Cardiac ventricle fibroblast (primary cell): ENCODE measurements around the gene INAFM1. TPM values are rescaled to one million over a fixed set of nuclear protein-coding genes. Genes with fewer than 3 reads are reported as not detected.

Source experiments
- total RNA-seq: library from RNA; depleted of rRNA; stranded (reverse); fragments of >200 nt; gene quantifications from 2 replicates; pipeline ENCODE4 v1.2.3, GENCODE V29; 2015

INAFM1 gene
- 7.4 and 12.9 TPM in 2 replicates for total RNA-seq

GRCh38 chr19:47274071-47274890, at the start of gene INAFM1:
Gene INAFM1, plus strand, starts transcription at chr19:47274885. Its CDS starts 35 bp downstream, at chr19:47274920.

GRCh38 chr19:47230921-47231214, 43.8 kb upstream of the INAFM1 start, which contains the start of gene BBC3:
Gene BBC3, minus strand, starts transcription at chr19:47231199. Its CDS starts 2,768 bp downstream, at chr19:47228431.

GRCh38 chr19:47255879-47256692, 18.6 kb upstream of the INAFM1 start, which contains the start of gene CCDC9:
Gene CCDC9, plus strand, starts transcription at chr19:47256525. Its CDS starts 1,876 bp downstream, at chr19:47258401.

GRCh38 chr19:47309608-47310007, 34.9 kb downstream of the INAFM1 start, which contains the start of gene C5AR1:
Gene C5AR1, plus strand, starts transcription at chr19:47309861. Its CDS starts 35 bp downstream, at chr19:47309896.

Other genes starting within 250 kb of the INAFM1 start
- 19.2 and 28.3 TPM in 2 replicates for gene TMEM160, start 226.3 kb upstream of the INAFM1 start, total RNA-seq
- gene ZC3H4, start 161.1 kb upstream of the INAFM1 start, total RNA-seq = 21.9 and 23.6 TPM in 2 replicates
- 50.5 and 53.4 TPM in 2 replicates for gene SAE1, start 144.1 kb upstream of the INAFM1 start, total RNA-seq
- gene BBC3, start 43.7 kb upstream of the INAFM1 start, total RNA-seq = 9.4 and 10.4 TPM in 2 replicates
- 12.1 and 20.8 TPM in 2 replicates for gene CCDC9, start 18.4 kb upstream of the INAFM1 start, total RNA-seq
- gene C5AR1, start 35.0 kb downstream of the INAFM1 start, total RNA-seq = 0.05 TPM in 1 of 2 replicates, not detected in the other
- gene C5AR2, start 57.3 kb downstream of the INAFM1 start, total RNA-seq = not detected in 2 replicates
- 5.3 and 8.2 TPM in 2 replicates for gene DHX34, start 74.4 kb downstream of the INAFM1 start, total RNA-seq
- gene MEIS3, start 144.6 kb downstream of the INAFM1 start, total RNA-seq = 20.4 and 27.8 TPM in 2 replicates
- gene SLC8A2, start 197.0 kb downstream of the INAFM1 start, total RNA-seq = not detected in 2 replicates
- 4.1 and 4.3 TPM in 2 replicates for gene KPTN, start 209.3 kb downstream of the INAFM1 start, total RNA-seq
- gene NAPA, start 240.2 kb downstream of the INAFM1 start, total RNA-seq = 83.4 and 91.9 TPM in 2 replicates